GM12891 (cell line): Measurements from ENCODE around the gene RUNX2.

Source experiments
- POLR2A ChIP-seq: IDR thresholded peaks from 2 replicates; pipeline ENCODE4 v1.6.1; 2011; ENCODE audit warnings: low read depth, low read length, control low read depth
- POLR2AphosphoS5 ChIP-seq: IDR thresholded peaks from 2 replicates; pipeline ENCODE4 v1.6.1; 2011; ENCODE audit warnings: low read depth, low read length, control low read depth

DNA sequence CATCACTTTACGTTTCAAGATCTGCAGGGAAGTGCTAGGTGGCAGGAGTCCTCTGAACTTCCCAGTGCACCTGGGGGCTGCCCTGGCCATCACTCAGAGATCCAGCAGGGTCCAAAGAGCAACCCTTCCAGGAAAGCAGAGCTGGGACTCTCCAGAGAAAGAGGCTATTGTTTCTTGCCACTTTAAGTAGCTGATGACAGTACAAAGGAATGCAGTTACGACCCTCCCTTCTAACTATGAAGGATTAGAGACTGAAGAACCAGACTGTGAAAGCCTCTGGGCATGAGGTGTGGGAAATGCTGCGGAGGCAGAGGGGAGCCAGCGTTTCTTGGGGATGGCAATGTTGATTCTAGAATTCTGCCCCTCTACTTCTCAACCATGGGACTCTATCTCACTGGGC, 238.8 kb downstream of the RUNX2 start:
- TF ChIP-seq POLR2A (no peak), POLR2AphosphoS5 (no peak)
